ENCODE measurements around the gene SGSM2. TPM values are rescaled to one million over a fixed set of nuclear protein-coding genes. Genes with fewer than 3 reads are reported as not detected.

Gene SGSM2
- polyA plus RNA-seq, 3 donors = 3.0 to 130 (median 3.5) TPM

GRCh38 chr17:2397247-2398171 lies 60.2 kb downstream of the SGSM2 start:
- Histone ChIP-seq H3K4me3 (replicated peaks in 1 of 3; ENCODE audit: low read depth in 2 of 3, low read length in 3 of 3) (peak overlapping the region in 2 of 3 experiments; percentile 45 to 98), H3K9ac (ENCODE audit: insufficient read depth, low read length, poor library complexity, severe bottlenecking) (peak overlapping the region; percentile 76), H3K27me3 (ENCODE audit: control insufficient read depth in 2 of 2, insufficient read depth in 2 of 2, low read length in 2 of 2) (no peaks in the 10 kb centered on the region), H2AFZ (ENCODE audit: insufficient read depth, low read depth, low read length, poor library complexity, severe bottlenecking) (no peak overlapping the region), H3K4me2 (replicated peaks; ENCODE audit: extremely low read depth, low read length, poor library complexity, severe bottlenecking) (peak overlapping the region; percentile 97), H3K4me1 (ENCODE audit: control insufficient read depth in 1 of 2, insufficient read depth in 2 of 2, low read length in 2 of 2) (peaks cover 53 to 61% of the 10 kb centered on the region in 2 donors), H3K79me2 (ENCODE audit: insufficient read depth, low read length) (peaks cover 60% of the 10 kb centered on the region), H4K20me1 (ENCODE audit: insufficient read depth, low read length) (peaks cover 25% of the 10 kb centered on the region), H3K36me3 (replicated peaks in 1 of 2; ENCODE audit: control insufficient read depth in 1 of 2, insufficient read depth in 2 of 2, low read length in 2 of 2) (no peaks in the 10 kb centered on the region), H3K9me3 (replicated peaks in 1 of 2; ENCODE audit: control insufficient read depth in 1 of 2, insufficient read depth in 1 of 2, low read length in 2 of 2) (no peaks in the 10 kb centered on the region), H3K27ac (ENCODE audit: low read depth in 1 of 2, low read length in 2 of 2) (peak overlapping the region; percentile 96 to 100)
- DNase-seq = peak in 1 of 3 donors; percentile 35
- H3K4me3 Mint-ChIP-seq = peak overlapping the region; percentile 88 to 90
- peaks cover 0 to 5% (median 0%) of the 10 kb centered on the region in 7 donors for H3K9me3 Mint-ChIP-seq
- intact Hi-C loops (cut with micrococcal nuclease) = loop anchor here in 1 of 2 donors (10.0 kb wide), 1 partner anchor 753 kb away; the partner anchor contains the start of genes RILP and SCARF1
- peaks cover 0 to 6% (median 0%) of the 10 kb centered on the region in 3 donors for H3K27me3 Mint-ChIP-seq (ENCODE audit: low read depth in 3 of 3)
- peak overlapping the region; percentile 98 to 100 (median 99) for H3K27ac Mint-ChIP-seq
- peaks cover 20 to 23% of the 10 kb centered on the region in 2 donors for H3K36me3 Mint-ChIP-seq
- 65% methylated on average over 10 of the region's 12 CpGs for WGBS (ENCODE audit: insufficient coverage)
- H3K4me1 Mint-ChIP-seq = peaks cover 43% of the 10 kb centered on the region
- TF ChIP-seq, protein P1, sequence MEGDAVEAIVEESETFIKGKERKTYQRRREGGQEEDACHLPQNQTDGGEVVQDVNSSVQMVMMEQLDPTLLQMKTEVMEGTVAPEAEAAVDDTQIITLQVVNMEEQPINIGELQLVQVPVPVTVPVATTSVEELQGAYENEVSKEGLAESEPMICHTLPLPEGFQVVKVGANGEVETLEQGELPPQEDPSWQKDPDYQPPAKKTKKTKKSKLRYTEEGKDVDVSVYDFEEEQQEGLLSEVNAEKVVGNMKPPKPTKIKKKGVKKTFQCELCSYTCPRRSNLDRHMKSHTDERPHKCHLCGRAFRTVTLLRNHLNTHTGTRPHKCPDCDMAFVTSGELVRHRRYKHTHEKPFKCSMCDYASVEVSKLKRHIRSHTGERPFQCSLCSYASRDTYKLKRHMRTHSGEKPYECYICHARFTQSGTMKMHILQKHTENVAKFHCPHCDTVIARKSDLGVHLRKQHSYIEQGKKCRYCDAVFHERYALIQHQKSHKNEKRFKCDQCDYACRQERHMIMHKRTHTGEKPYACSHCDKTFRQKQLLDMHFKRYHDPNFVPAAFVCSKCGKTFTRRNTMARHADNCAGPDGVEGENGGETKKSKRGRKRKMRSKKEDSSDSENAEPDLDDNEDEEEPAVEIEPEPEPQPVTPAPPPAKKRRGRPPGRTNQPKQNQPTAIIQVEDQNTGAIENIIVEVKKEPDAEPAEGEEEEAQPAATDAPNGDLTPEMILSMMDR (IDR thresholded peaks at IDR 0.05) = no peak

- H3K27ac ChIP-seq (ENCODE audit: low read depth in 1 of 2, low read length in 2 of 2) = peak overlapping the region; percentile 96 to 100
- H3K9me3 ChIP-seq (replicated peaks in 1 of 2; ENCODE audit: control insufficient read depth in 1 of 2, insufficient read depth in 1 of 2, low read length in 2 of 2) = no peaks in the 10 kb centered on the region
- peaks cover 25% of the 10 kb centered on the region for H4K20me1 ChIP-seq (ENCODE audit: insufficient read depth, low read length)
- peaks cover 60% of the 10 kb centered on the region for H3K79me2 ChIP-seq (ENCODE audit: insufficient read depth, low read length)
- peaks cover 60 to 67% of the 10 kb centered on the region in 2 donors for H3K4me1 ChIP-seq (ENCODE audit: control insufficient read depth in 1 of 2, insufficient read depth in 2 of 2, low read length in 2 of 2)
- no peak for DNase-seq
- peak overlapping the region; percentile 88 to 90 for H3K4me3 Mint-ChIP-seq
- peaks cover 0 to 6% (median 0%) of the 10 kb centered on the region in 3 donors for H3K27me3 Mint-ChIP-seq (ENCODE audit: low read depth in 3 of 3)
- intact Hi-C loops (cut with micrococcal nuclease) = loop anchor here in 1 of 2 donors (10.0 kb wide), 1 partner anchor 753 kb away; the partner anchor contains the start of genes RILP and SCARF1
- no peaks in the 10 kb centered on the region for H3K27me3 ChIP-seq (ENCODE audit: control insufficient read depth in 2 of 2, insufficient read depth in 2 of 2, low read length in 2 of 2)
- no peak overlapping the region for H2AFZ ChIP-seq (ENCODE audit: insufficient read depth, low read depth, low read length, poor library complexity, severe bottlenecking)
- peaks cover 0 to 5% (median 0%) of the 10 kb centered on the region in 7 donors for H3K9me3 Mint-ChIP-seq
- WGBS (ENCODE audit: insufficient coverage) = 77% methylated on average over 8 of the region's 10 CpGs
- H3K4me1 Mint-ChIP-seq = peaks cover 49% of the 10 kb centered on the region
- peak overlapping the region; percentile 97 for H3K4me2 ChIP-seq (replicated peaks; ENCODE audit: extremely low read depth, low read length, poor library complexity, severe bottlenecking)
- peak overlapping the region in 2 of 3 experiments; percentile 30 to 98 for H3K4me3 ChIP-seq (replicated peaks in 1 of 3; ENCODE audit: low read depth in 2 of 3, low read length in 3 of 3)
- peaks cover 20 to 23% of the 10 kb centered on the region in 2 donors for H3K36me3 Mint-ChIP-seq
- H3K9ac ChIP-seq (ENCODE audit: insufficient read depth, low read length, poor library complexity, severe bottlenecking) = no peak overlapping the region
- H3K36me3 ChIP-seq (replicated peaks in 1 of 2; ENCODE audit: control insufficient read depth in 1 of 2, insufficient read depth in 2 of 2, low read length in 2 of 2) = no peaks in the 10 kb centered on the region
- peak overlapping the region; percentile 98 to 100 (median 99) for H3K27ac Mint-ChIP-seq
- TF ChIP-seq, protein P1 (IDR thresholded peaks at IDR 0.05) = no peak
Observed at GRCh38 chr17:2398182-2398581, 60.9 kb downstream of the SGSM2 start.

All from CD14-positive monocyte (primary cell).